H54 (cell line): ENCODE data around the gene SLC30A4.

Source experiments
- DNase-seq: peaks from one replicate; pipeline ENCODE4 v3.0.0; 2011; ENCODE audit warnings: low spot score, mixed read lengths; ENCODE audit not compliant: insufficient read length
- FAIRE-seq: peaks from 3 replicates; lab custom pipeline; 2011; peaks lifted over from hg19 to GRCh38; lab: Jason Lieb, UNC
- POLR2A ChIP-seq: IDR thresholded peaks from 2 replicates; pipeline ENCODE4 v1.6.1; 2011; ENCODE audit warnings: low read depth, mild to moderate bottlenecking, low read length

The SLC30A4 gene

GRCh38 chr15:45451265-45451664 lies 71.3 kb downstream of the SLC30A4 start:
- TF ChIP-seq POLR2A: no peak
- DNase-seq: no peak
- FAIRE-seq: no peak

- DNase-seq (no peak), FAIRE-seq (no peak)
- no peak for TF ChIP-seq POLR2A
Observed at GRCh38 chr15:45449916-45450867, 72.4 kb downstream of the SLC30A4 start.

- TF ChIP-seq POLR2A: no peak
- FAIRE-seq (no peak), DNase-seq (no peak)
Observed at GRCh38 chr15:45449395-45449794, 73.2 kb downstream of the SLC30A4 start.

DNA sequence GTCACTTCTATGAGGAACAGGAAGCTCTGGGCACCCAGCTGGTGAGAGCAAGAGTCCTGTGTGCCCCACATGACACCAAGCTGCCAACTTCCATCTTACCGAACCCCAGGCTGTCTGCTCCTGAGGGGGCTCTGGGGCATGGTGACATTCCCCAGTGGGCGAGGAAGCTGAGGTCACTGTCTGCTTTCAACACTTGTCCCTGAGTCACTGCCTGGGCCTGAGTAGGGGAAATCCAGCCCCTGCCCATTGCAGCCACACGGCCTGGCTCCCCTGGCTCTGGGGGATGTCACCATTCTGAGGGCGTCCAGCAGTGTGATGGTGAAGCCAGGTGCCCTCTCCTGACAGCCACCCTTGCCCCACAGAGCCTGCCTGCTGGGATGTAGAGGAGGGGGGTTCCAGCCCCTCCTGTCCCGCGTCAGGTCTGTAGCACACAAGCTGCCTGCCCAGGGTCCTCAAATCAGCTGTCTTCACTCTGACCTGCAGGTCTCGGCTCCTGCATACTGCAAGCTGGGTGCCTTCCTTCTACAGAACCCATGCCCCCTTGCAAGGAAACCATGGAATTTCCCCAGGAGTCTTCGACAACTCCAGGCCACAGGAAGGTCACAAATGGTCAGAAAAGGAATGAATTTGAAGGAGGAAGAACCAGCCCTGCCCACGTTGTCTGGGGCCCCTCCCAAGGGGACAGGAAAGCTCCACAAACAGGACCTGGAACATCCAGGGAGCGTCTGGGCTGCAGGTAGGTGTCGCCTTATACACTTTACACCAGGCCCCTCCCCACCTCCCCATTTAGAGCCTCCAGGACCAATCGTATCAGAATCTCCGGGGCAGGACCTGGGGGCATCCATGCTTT lies 74.3 kb downstream of the SLC30A4 start:
- no peak for TF ChIP-seq POLR2A
- no peak for FAIRE-seq
- no peak for DNase-seq

GRCh38 chr15:45443645-45444044 lies 78.9 kb downstream of the SLC30A4 start:
- DNase-seq: no peak
- FAIRE-seq: no peak
- no peak for TF ChIP-seq POLR2A

DNA sequence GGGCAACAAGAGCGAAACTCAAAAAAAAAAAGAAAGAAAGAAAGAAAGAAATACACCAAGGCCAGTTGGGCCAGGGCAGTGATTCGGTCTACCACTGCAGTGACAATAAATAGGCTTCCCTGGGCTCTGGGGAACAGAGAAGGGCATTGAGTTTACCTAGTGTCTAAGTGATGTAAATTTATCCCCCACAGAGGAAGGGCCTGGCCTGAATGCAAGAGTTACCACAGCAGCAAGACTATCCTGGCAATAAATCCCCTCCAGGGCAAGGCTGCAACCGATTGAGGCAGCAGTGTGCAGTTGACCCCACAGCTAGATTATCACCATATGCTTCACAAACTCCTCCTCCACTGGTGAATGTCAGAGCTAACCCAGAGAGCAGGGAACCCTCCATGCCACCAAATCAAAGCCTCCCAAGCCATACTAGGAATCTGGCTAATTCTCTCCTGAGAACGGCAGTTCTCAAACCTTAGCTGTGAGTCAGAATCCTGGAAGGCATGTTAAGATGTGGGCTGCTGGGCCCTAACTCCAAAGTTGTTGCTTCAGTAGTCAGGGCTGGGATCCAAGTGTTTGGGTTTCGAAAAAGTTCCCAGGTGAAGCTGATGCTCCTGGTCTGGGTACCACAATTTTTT lies 79.9 kb downstream of the SLC30A4 start:
- TF ChIP-seq POLR2A: no peak
- DNase-seq (no peak), FAIRE-seq (no peak)

GRCh38 chr15:45441686-45442085 lies 80.9 kb downstream of the SLC30A4 start:
- no peak for TF ChIP-seq POLR2A
- DNase-seq (no peak), FAIRE-seq (no peak)

DNA sequence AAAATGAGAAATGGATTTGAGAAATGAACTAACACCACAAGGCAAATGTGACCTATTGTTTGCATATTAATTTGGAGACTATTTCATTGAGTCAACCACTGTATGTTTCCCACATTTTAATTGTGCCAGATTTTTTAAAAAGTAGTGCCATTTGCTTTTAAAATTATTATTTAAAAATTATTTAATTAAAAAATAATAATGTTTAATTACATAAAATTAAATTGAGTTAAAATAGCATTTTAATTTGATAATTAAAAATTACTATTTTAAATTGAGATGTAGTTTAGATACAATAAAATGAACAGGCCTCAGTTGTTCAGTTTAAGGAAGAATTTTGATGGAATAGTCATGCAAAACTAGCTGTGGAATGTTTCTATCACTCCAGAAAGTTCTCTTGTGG lies 81.5 kb downstream of the SLC30A4 start:
- TF ChIP-seq POLR2A: no peak
- DNase-seq (no peak), FAIRE-seq (no peak)

- no peak for TF ChIP-seq POLR2A
- DNase-seq (no peak), FAIRE-seq (no peak)
Observed at GRCh38 chr15:45439521-45440260, 82.9 kb downstream of the SLC30A4 start.

DNA sequence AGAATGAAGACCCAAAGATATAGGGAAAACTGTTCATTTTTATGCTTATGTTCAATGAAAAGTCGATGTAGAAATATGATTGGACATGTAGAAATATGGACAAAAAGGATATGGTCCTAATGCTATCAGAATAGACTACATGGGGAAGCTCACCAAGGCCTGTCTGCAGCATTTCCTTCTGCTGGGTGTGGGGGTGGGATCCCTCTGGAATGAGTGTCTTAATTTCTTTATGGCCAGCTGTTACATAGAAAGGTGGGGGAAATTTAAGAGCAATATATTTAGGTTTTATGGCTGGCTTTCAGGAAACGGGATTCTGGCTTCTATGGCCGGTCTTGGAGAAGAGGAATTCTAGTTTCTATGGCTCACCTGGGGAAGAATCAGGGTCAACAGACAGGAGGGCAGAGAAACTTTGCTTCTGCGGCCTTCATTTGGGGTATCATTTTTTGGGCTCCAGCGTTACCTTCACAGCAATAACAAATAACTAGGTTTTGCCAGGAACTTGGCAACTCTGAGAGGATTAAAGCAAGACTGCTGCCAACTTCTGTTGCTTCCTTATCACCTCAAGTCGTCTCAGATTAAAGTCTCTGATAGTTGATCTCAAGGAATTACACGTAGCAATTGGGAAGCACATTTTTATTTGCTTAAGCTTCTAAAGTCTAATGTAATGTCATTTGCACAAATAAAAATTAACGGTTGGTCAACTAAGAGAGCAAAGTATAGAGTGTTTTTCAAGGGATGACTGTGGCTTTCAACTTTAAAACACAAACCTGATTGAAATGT lies 87.2 kb downstream of the SLC30A4 start:
- no peak for DNase-seq
- no peak for TF ChIP-seq POLR2A
- no peak for FAIRE-seq

DNA sequence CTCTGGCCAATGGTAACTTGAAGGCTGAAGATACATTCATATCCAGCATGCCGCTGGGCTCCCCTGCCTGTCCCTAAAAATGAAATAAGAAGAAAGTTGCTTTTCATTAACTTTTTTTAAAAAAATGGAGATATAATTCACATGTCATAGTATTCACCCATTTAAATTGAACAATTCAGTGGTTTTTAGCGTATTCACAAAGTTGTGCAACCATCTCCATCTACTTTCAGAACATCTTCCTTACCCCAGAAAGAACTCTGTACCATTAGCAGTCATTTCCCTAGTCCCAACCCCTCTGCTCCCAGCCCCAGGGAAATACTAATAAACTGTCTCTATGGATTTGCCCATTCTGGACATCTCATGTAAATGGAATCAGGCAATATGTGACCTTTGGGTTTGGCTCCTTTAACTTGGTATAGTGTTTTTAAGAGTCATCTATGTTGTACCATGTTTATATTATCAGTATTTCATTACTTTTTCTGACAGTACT lies 88.4 kb downstream of the SLC30A4 start:
- TF ChIP-seq POLR2A: no peak
- FAIRE-seq: no peak
- DNase-seq: no peak

DNA sequence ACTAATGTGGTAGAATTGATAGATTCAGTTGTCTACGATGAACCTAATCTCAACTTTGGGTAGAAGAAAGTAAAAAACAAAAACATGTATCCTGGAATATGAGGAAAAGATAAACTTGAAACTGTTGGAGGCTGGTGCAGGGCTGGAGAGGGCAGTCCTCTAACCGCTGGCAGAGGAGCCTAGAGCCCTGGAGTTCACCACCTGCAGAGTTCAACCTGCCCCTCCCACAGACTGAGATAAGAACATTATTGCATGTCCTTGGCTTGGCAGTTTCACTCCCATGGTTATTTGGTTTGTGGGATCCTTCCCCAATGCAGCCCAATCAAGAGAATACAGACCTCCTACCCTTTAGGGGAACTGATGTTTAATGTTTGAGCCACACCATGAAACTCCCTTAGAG lies 91.0 kb downstream of the SLC30A4 start:
- no peak for FAIRE-seq
- DNase-seq: no peak
- TF ChIP-seq POLR2A: no peak
